ENCODE results near the gene DPP6. TPM values are rescaled to one million over a fixed set of nuclear protein-coding genes. Genes with fewer than 3 reads are reported as not detected.
"Not testable (repeated sequence)": the region's sequence is repeated elsewhere in the genome, so short reads cannot be mapped to it uniquely, and the experiment has no call there.

The DPP6 gene
- total RNA-seq, 1 donor from 2014 or later = not detected

- no peak overlapping the region for H3K4me3 Mint-ChIP-seq (ENCODE audit: unreplicated experiment)
- no peak overlapping the region for H3K27ac Mint-ChIP-seq (ENCODE audit: unreplicated experiment)
- peaks cover 1% of the 10 kb centered on the region for H3K27me3 Mint-ChIP-seq (ENCODE audit: unreplicated experiment)
- H3K4me1 Mint-ChIP-seq (ENCODE audit: low read depth, unreplicated experiment) = no peaks in the 10 kb centered on the region
- no peaks in the 10 kb centered on the region for H3K36me3 Mint-ChIP-seq (ENCODE audit: unreplicated experiment)
- TF ChIP-seq CTCF (IDR thresholded peaks at IDR 0.05; ENCODE audit: partially characterized antibody, unreplicated experiment) = no peak
- H3K9me3 Mint-ChIP-seq (ENCODE audit: unreplicated experiment) = peaks cover 2% of the 10 kb centered on the region
- no peak for DNase-seq
These were observed 867.4 kb downstream of the DPP6 start for GRCh38 chr7:154919344-154920225.

GRCh38 chr7:154922472-154922871 is 870.3 kb downstream of the DPP6 start:
- not testable (repeated sequence) for H3K27ac Mint-ChIP-seq (ENCODE audit: unreplicated experiment); DNase-seq; H3K9me3 Mint-ChIP-seq (ENCODE audit: unreplicated experiment); H3K4me1 Mint-ChIP-seq (ENCODE audit: low read depth, unreplicated experiment); H3K4me3 Mint-ChIP-seq (ENCODE audit: unreplicated experiment); H3K27me3 Mint-ChIP-seq (ENCODE audit: unreplicated experiment); H3K36me3 Mint-ChIP-seq (ENCODE audit: unreplicated experiment)

- no peak overlapping the region for H3K4me3 Mint-ChIP-seq (ENCODE audit: unreplicated experiment)
- no peaks in the 10 kb centered on the region for H3K9me3 Mint-ChIP-seq (ENCODE audit: unreplicated experiment)
- H3K27me3 Mint-ChIP-seq (ENCODE audit: unreplicated experiment) = no peaks in the 10 kb centered on the region
- DNase-seq = peak; percentile 66
- H3K36me3 Mint-ChIP-seq (ENCODE audit: unreplicated experiment) = no peaks in the 10 kb centered on the region
- H3K4me1 Mint-ChIP-seq (ENCODE audit: low read depth, unreplicated experiment) = no peaks in the 10 kb centered on the region
- TF ChIP-seq CTCF (IDR thresholded peaks at IDR 0.05; ENCODE audit: partially characterized antibody, unreplicated experiment) = peak; percentile 56
- no peak overlapping the region for H3K27ac Mint-ChIP-seq (ENCODE audit: unreplicated experiment)
These were observed 875.5 kb downstream of the DPP6 start for GRCh38 chr7:154927624-154928125.

GRCh38 chr7:154928136-154929005 is 876.2 kb downstream of the DPP6 start:
- no peak for DNase-seq
- TF ChIP-seq CTCF (IDR thresholded peaks at IDR 0.05; ENCODE audit: partially characterized antibody, unreplicated experiment) = no peak
- Mint-ChIP-seq H3K36me3 (ENCODE audit: unreplicated experiment) (peaks cover 2% of the 10 kb centered on the region), H3K9me3 (ENCODE audit: unreplicated experiment) (no peaks in the 10 kb centered on the region), H3K27ac (ENCODE audit: unreplicated experiment) (no peak overlapping the region), H3K4me3 (ENCODE audit: unreplicated experiment) (no peak overlapping the region), H3K4me1 (ENCODE audit: low read depth, unreplicated experiment) (no peaks in the 10 kb centered on the region), H3K27me3 (ENCODE audit: unreplicated experiment) (no peaks in the 10 kb centered on the region)

- H3K9me3 Mint-ChIP-seq (ENCODE audit: unreplicated experiment) = no peaks in the 10 kb centered on the region
- DNase-seq = no peak
- no peak overlapping the region for H3K27ac Mint-ChIP-seq (ENCODE audit: unreplicated experiment)
- H3K4me3 Mint-ChIP-seq (ENCODE audit: unreplicated experiment) = no peak overlapping the region
- no peaks in the 10 kb centered on the region for H3K27me3 Mint-ChIP-seq (ENCODE audit: unreplicated experiment)
- H3K36me3 Mint-ChIP-seq (ENCODE audit: unreplicated experiment) = peaks cover 8% of the 10 kb centered on the region
- TF ChIP-seq CTCF (IDR thresholded peaks at IDR 0.05; ENCODE audit: partially characterized antibody, unreplicated experiment) = no peak
- no peaks in the 10 kb centered on the region for H3K4me1 Mint-ChIP-seq (ENCODE audit: low read depth, unreplicated experiment)
These were observed 877.0 kb downstream of the DPP6 start for GRCh38 chr7:154929006-154929726.

Measured in glutamatergic neuron (in vitro differentiated cells).